Heart left ventricle (tissue), 16 donors: ENCODE measurements around the gene TIMELESS. TPM values are rescaled to one million over a fixed set of nuclear protein-coding genes. Genes with fewer than 3 reads are reported as not detected.

Experiments used
- ATAC-seq, 4 donors: fragments of 200-7000 bp; cut with Tn5 transposase; one replicate each; pipeline ENCODE4 v1.9.1; 2020 to 2022; ENCODE audit warnings: moderate library complexity in 4 of 4, mild to moderate bottlenecking in 3 of 4, moderate number of reproducible peaks in 1 of 4
- DNase-seq, 5 donors: peaks; one replicate each; pipeline ENCODE4 v3.0.0-alpha.2; 2020
- H3K27ac ChIP-seq, 12 donors: fragments of 200-600 bp; sonication (generic) in 4 of 12; one replicate each; pipeline versions ENCODE4 v1.5.0 to v1.8.0; 2016 to 2022; ENCODE audit warnings: mild to moderate bottlenecking in 2 of 12
- H3K27me3 ChIP-seq, 9 donors: fragments of 200-600 bp; sonication (generic) in 2 of 9; one replicate each; pipeline versions ENCODE4 v1.5.1 to v1.8.0; 2016 to 2022; ENCODE audit warnings: mild to moderate bottlenecking in 3 of 9
- H3K36me3 ChIP-seq, 9 donors: fragments of 200-600 bp; sonication (generic) in 2 of 9; one replicate each; pipeline versions ENCODE4 v1.5.0 to v1.8.0; 2018 to 2022; ENCODE audit warnings: mild to moderate bottlenecking in 2 of 9
- H3K4me1 ChIP-seq, 12 donors: fragments of 200-600 bp; sonication (generic) in 4 of 12; one replicate each; pipeline versions ENCODE4 v1.5.0 to v1.8.0; 2016 to 2022; ENCODE audit warnings: mild to moderate bottlenecking in 3 of 12
- H3K4me3 ChIP-seq, 12 donors: fragments of 200-600 bp; sonication (generic) in 4 of 12; one replicate each; pipeline versions ENCODE4 v1.5.0 to v1.8.0; 2017 to 2022; ENCODE audit warnings: mild to moderate bottlenecking in 9 of 12, moderate library complexity in 4 of 12
- H3K9me3 ChIP-seq, 12 donors: fragments of 200-600 bp; sonication (generic) in 4 of 12; one replicate each; pipeline versions ENCODE4 v1.5.0 to v1.8.0; 2016 to 2022; ENCODE audit warnings: mild to moderate bottlenecking in 1 of 12
- CTCF ChIP-seq, 12 donors: fragments of 200-600 bp; sonication (generic) in 4 of 12; IDR thresholded peaks; one replicate each; pipeline versions ENCODE4 v1.5.0 to v1.8.0; 2018 to 2022; ENCODE audit warnings: antibody characterized with exemption in 12 of 12, mild to moderate bottlenecking in 5 of 12
- POLR2A ChIP-seq, 2 donors: fragments of 450-650 bp; IDR thresholded peaks; one replicate each; pipeline ENCODE4 v1.6.1; 2017; ENCODE audit warnings: antibody characterized with exemption in 2 of 2, mild to moderate bottlenecking in 2 of 2, moderate library complexity in 2 of 2
- WGBS, 4 donors: extraction: QIAGEN DNeasy Blood & Tissue Kit in 2 of 4; methylation state at CpG; one replicate each; pipeline versions ENCODE4 v1.1.5 to v1.1.7; 2013 to 2018; 5-methylcytosine and 5-hydroxymethylcytosine counted together
- intact Hi-C, 10 donors: fragments of 100-400 bp; cut with DNase I; formaldehyde crosslinking; loops; one replicate each; pipeline versions ENCODE4 v1.11.1 to v1.14.2; 2022
- polyA plus RNA-seq, 2 donors: library from polyadenylated mRNA; stranded (reverse); fragments of 200-250 nt; gene quantifications; one replicate each; pipeline ENCODE4 v1.2.3, GENCODE V29; 2013
- total RNA-seq, 9 donors: library from RNA; depleted of rRNA in 2 of 9; stranded (reverse); fragments of >200 nt in 2 of 9; fragmentation: NEBNext Ultra II Directional in 3 of 9; extraction: Animal tissue kit (Norgen Biotek cat#: 25700) in 3 of 9; gene quantifications; one replicate each; pipeline versions ENCODE4 v1.1.0 to v1.2.4, GENCODE V29; 2016 to 2023
- donor health status: ischemic (EF 13 %, LVEDD 7.1; RV severe dilation, severe dysfunction).
- donor health status: healthy with polysubstance abuse.
- donor health status: DM: no; HTN: yes; CAD: no.
- donor health status: DM: no; HTN: no; CAD: no.
- donor health status: ischemic (EF 25% LVEDD 6.9; RV normal size, moderate dysfunction).
- donor health status: ischemic (EF 25% LVEDD 5.7; RV mildly dilated, moderate dysfunction).
- donor health status: healthy.
- donor health status: DM: yes; HTN: yes; CAD: no.
- donor health status: ischemic (EF 35%, LVEDD 5.7; RV mildly dilated, moderate dysfunction).
- donor health status: nonischemic (EF 11% LVEDD 7.7; RV severe dilation, severe dysfunction).
- donor health status: DM: yes; HTN: yes; CAD: no.
- donor health status: PGD.
- donor health status: ischemic (EF 29% LVEDD 5.4; RV normal size, mild dysfunction).
- donor health status: nonischemic (EF 23%, LVEDD 6.1; RV moderate dilation, normal function).

Gene TIMELESS
- total and polyA plus RNA-seq, 11 donors, result 1.1 to 7.3 (median 2.4) TPM

DNA sequence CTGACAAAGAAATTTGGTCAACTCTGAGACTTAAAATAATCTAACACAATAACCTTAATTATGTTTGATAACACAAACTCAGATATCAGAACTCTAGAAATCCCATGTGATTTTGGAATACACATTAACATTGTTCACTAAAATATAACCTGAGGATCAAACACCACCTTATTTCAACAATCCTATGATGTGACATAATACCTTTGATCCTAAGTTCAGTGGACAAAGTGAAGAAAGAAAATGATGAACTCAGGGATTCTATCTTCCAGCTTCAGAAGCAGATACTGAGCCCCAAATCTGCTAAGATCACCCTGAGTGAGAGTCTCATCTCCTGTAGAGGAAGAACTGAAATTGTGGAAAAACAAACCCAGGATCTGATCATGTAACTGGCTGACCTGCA, 50.9 kb downstream of the TIMELESS start:
- Histone ChIP-seq H3K27me3 (no peaks in the 10 kb centered on the region), H3K4me1 (no peaks in the 10 kb centered on the region), H3K36me3 (no peaks in the 10 kb centered on the region), H3K4me3 (no peak overlapping the region), H3K9me3 (peaks cover 0 to 18% (median 9%) of the 10 kb centered on the region in 12 donors), H3K27ac (no peak overlapping the region)
- intact Hi-C loops, result no loop called here
- TF ChIP-seq POLR2A (IDR thresholded peaks at IDR 0.05) (no peak), CTCF (IDR thresholded peaks at IDR 0.05) (no peak)
- no peak for DNase-seq
- no peak for ATAC-seq

GRCh38 chr12:56392331-56392730, 56.9 kb downstream of the TIMELESS start:
- ATAC-seq (no peak), DNase-seq (no peak)
- Histone ChIP-seq H3K4me3 (no peak overlapping the region), H3K9me3 (peaks cover 0 to 10% (median 0%) of the 10 kb centered on the region in 12 donors), H3K4me1 (no peaks in the 10 kb centered on the region), H3K27ac (no peak overlapping the region), H3K27me3 (no peaks in the 10 kb centered on the region), H3K36me3 (no peaks in the 10 kb centered on the region)
- intact Hi-C loops, result no loop called here
- 92 to 97% (median 94%) methylated on average over 2 of the region's 2 CpGs for WGBS, 4 donors
- TF ChIP-seq CTCF (IDR thresholded peaks at IDR 0.05), result no peak
- TF ChIP-seq POLR2A (IDR thresholded peaks at IDR 0.05), result no peak

DNA sequence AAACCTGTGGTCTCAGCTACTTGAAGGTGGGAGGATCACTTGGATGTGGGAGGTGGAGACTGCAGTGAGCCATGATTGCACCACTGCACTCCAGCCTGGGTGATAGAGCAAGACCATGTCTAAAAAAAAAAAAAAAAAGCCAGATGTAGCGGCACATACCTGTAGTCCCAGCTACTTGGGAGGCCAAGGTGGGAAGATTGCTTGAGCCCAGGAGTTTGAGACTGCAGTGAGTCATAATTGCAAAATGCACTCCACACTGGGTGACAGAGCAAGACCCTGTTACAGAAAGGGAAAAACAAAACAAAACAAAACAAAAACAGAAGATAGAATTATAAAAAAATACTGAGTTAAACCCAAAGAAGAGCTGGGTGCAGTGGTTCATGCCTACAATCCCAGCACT, 57.5 kb downstream of the TIMELESS start:
- DNase-seq, result no peak
- WGBS, 4 donors, result 42 to 100% (median 93%) methylated on average over 1 of the region's 1 CpG
- intact Hi-C loops, result no loop called here

GRCh38 chr12:56389412-56389811, 59.8 kb downstream of the TIMELESS start:
- intact Hi-C loops, result no loop called here
- Histone ChIP-seq H3K27me3 (no peaks in the 10 kb centered on the region), H3K9me3 (peaks cover 0 to 10% (median 0%) of the 10 kb centered on the region in 12 donors), H3K36me3 (no peaks in the 10 kb centered on the region), H3K4me1 (no peaks in the 10 kb centered on the region), H3K4me3 (no peak overlapping the region), H3K27ac (no peak overlapping the region)
- 58 to 81% (median 71%) methylated on average over 5 of the region's 5 CpGs for WGBS, 4 donors
- DNase-seq (no peak), ATAC-seq (no peak)
- TF ChIP-seq CTCF (IDR thresholded peaks at IDR 0.05), result no peak
- TF ChIP-seq POLR2A (IDR thresholded peaks at IDR 0.05), result no peak

More for the DNA sequence above, 57.5 kb downstream of the TIMELESS start:
- Histone ChIP-seq H3K4me1 (no peaks in the 10 kb centered on the region), H3K4me3 (no peak overlapping the region), H3K27me3 (no peaks in the 10 kb centered on the region), H3K36me3 (no peaks in the 10 kb centered on the region), H3K27ac (no peak overlapping the region), H3K9me3 (peaks cover 0 to 10% (median 0%) of the 10 kb centered on the region in 12 donors)
- TF ChIP-seq CTCF (IDR thresholded peaks at IDR 0.05) (no peak), POLR2A (IDR thresholded peaks at IDR 0.05) (no peak)
- no peak for ATAC-seq
